GM18907 (cell line): Measurements from ENCODE around the gene SSBP3.

ENCODE experiments used
- ATAC-seq: cut with Tn5 transposase; IDR thresholded peaks from one replicate; pipeline ENCODE4 v1.9.1; 2021; ENCODE audit warnings: mild to moderate bottlenecking, moderate library complexity; ENCODE audit not compliant: unreplicated experiment

Gene SSBP3

GRCh38 chr1:54332781-54333585, 73.2 kb downstream of the SSBP3 start:
- ATAC-seq = no peak

- ATAC-seq = no peak
Measured at GRCh38 chr1:54331843-54332463, 74.2 kb downstream of the SSBP3 start.

- ATAC-seq = no peak
Measured at GRCh38 chr1:54331091-54331772, 75.0 kb downstream of the SSBP3 start.

- no peak for ATAC-seq
Measured at GRCh38 chr1:54329312-54330003, 76.7 kb downstream of the SSBP3 start.

GRCh38 chr1:54328066-54328636, 78.0 kb downstream of the SSBP3 start:
- no peak for ATAC-seq

- no peak for ATAC-seq
Measured at GRCh38 chr1:54327386-54328065, 78.7 kb downstream of the SSBP3 start.

GRCh38 chr1:54326543-54327385, 79.4 kb downstream of the SSBP3 start:
- no peak for ATAC-seq

- no peak for ATAC-seq
Measured at GRCh38 chr1:54325703-54326461, 80.3 kb downstream of the SSBP3 start.

- no peak for ATAC-seq
Measured at GRCh38 chr1:54325284-54325683, 80.9 kb downstream of the SSBP3 start.

GRCh38 chr1:54324251-54325140, 81.7 kb downstream of the SSBP3 start:
- no peak for ATAC-seq

GRCh38 chr1:54323921-54324250, 82.3 kb downstream of the SSBP3 start:
- no peak for ATAC-seq

GRCh38 chr1:54323324-54323739, 82.9 kb downstream of the SSBP3 start:
- ATAC-seq = no peak

GRCh38 chr1:54318246-54318814, 87.9 kb downstream of the SSBP3 start:
- no peak for ATAC-seq

- ATAC-seq = no peak
Measured at GRCh38 chr1:54317084-54317483, 89.1 kb downstream of the SSBP3 start.

- ATAC-seq = no peak
Measured at GRCh38 chr1:54315099-54315498, 91.1 kb downstream of the SSBP3 start.

- no peak for ATAC-seq
Measured at GRCh38 chr1:54314696-54315095, 91.5 kb downstream of the SSBP3 start.

GRCh38 chr1:54312796-54313316, 93.3 kb downstream of the SSBP3 start:
- no peak for ATAC-seq
